ENCODE results near the gene GASK1A. TPM values are rescaled to one million over a fixed set of nuclear protein-coding genes. Genes with fewer than 3 reads are reported as not detected.

The GASK1A gene
- total and polyA plus RNA-seq, 2 donors: 1.0 to 1.5 TPM

DNA sequence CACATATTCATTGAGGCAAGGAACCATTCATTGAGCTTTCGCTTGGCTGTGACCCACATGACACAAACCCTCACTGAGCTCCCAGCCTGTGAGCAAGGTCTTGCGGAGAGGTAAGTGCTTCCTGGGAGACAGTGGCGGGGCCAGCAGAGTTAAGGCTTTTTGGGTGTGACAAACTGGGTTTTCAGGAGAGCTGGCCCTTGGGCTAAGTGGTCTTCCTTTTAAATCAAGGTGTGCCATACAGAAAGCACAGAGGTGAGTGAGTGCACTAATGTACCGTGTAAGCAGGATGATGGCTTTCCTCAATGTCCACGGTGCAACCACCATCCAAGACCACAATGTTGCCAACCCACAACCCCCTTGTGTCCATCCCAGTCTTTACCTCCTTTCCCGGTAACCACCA, 98.2 kb downstream of the GASK1A start:
- Histone ChIP-seq H3K27ac (ENCODE audit: low read depth in 1 of 2, low read length in 1 of 2) (no peak overlapping the region), H3K4me1 (ENCODE audit: control insufficient read depth in 2 of 2, insufficient read depth in 2 of 2, low read length in 2 of 2) (no peaks in the 10 kb centered on the region), H3K36me3 (ENCODE audit: control insufficient read depth in 2 of 2, insufficient read depth in 2 of 2, low read length in 1 of 2) (peaks cover 10 to 21% of the 10 kb centered on the region in 2 donors), H3K27me3 (ENCODE audit: control insufficient read depth in 2 of 2, insufficient read depth in 1 of 2, low read length in 1 of 2) (no peaks in the 10 kb centered on the region), H3K4me3 (ENCODE audit: low read length in 2 of 2) (no peak overlapping the region), H3K9me3 (ENCODE audit: control insufficient read depth in 2 of 2, insufficient read depth in 1 of 2, low read length in 1 of 2) (peaks cover 4 to 9% of the 10 kb centered on the region in 2 donors)
- no peak for DNase-seq (ENCODE audit: low read depth in 6 of 9, low spot score in 9 of 9)
- 98% methylated on average over 6 of the region's 6 CpGs for WGBS

DNA sequence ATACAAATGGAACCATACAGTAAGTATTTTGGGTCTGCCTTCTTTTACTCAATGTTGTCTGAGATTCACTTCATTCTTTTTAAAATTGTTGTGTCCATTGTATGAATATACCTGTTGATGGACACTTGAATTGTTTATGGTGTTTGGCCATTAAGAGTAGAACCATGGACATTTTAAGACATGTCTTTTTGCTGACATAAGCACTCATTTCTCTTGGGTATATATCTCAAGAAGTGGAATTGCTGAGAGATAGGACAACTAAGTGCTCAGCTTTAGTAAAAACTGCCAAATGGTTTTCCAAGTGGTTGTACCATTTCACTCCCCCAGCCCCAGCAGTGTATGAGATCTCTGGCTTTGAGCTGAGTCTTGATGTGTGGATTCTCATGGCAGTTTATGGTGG, 98.6 kb downstream of the GASK1A start:
- H3K27ac ChIP-seq (ENCODE audit: low read depth in 1 of 2, low read length in 1 of 2): no peak overlapping the region
- H3K9me3 ChIP-seq (ENCODE audit: control insufficient read depth in 2 of 2, insufficient read depth in 1 of 2, low read length in 1 of 2): peaks cover 7 to 9% of the 10 kb centered on the region in 2 donors
- no peaks in the 10 kb centered on the region for H3K27me3 ChIP-seq (ENCODE audit: control insufficient read depth in 2 of 2, insufficient read depth in 1 of 2, low read length in 1 of 2)
- DNase-seq (ENCODE audit: low read depth in 6 of 9, low spot score in 9 of 9): no peak
- H3K4me3 ChIP-seq (ENCODE audit: low read length in 2 of 2): no peak overlapping the region
- peaks cover 10 to 25% of the 10 kb centered on the region in 2 donors for H3K36me3 ChIP-seq (ENCODE audit: control insufficient read depth in 2 of 2, insufficient read depth in 2 of 2, low read length in 1 of 2)
- H3K4me1 ChIP-seq (ENCODE audit: control insufficient read depth in 2 of 2, insufficient read depth in 2 of 2, low read length in 2 of 2): no peaks in the 10 kb centered on the region

DNA sequence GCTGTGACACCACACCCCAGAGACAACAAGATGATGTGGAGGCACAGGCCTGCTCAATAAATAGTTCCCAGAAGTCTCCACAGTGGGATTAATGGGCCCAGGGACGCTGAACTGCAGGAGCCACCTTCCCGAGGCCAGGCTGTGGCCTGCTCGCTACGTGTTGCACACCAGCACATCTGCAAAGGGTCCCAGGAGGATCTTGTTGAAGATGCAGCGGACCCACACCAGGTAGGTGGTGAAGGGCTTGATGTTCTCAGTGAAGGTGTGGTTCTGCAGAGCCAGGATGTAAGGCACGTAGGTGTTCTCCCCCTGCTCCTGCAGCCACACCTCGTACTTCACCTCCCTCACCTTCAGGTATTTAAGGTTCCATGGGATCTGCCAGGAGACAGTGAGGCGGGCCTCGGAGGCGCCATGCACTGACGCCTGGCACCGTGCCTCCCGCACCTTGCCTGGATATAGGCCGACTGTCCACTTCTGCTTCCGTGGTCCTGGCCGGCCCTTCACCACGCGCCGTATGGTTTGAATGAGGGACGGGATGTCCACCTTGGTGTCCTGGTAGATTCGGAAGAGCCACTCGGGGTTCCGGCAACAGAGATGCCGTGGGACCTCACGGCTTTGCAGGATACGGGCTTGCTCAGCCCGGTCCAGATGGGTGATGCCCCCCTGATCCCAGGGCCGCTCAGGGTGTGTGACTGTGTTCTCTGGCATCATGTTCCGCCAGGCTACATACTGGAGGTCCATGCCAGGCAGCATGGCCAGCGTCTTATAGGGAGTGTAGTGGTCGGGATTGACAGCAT, 100.6 kb downstream of the GASK1A start:
- DNase-seq (ENCODE audit: low read depth in 6 of 9, low spot score in 9 of 9): no peak
- H3K4me3 ChIP-seq (ENCODE audit: low read length in 2 of 2): no peak overlapping the region
- 96% methylated on average over 31 of the region's 31 CpGs for WGBS
- peaks cover 10 to 25% of the 10 kb centered on the region in 2 donors for H3K36me3 ChIP-seq (ENCODE audit: control insufficient read depth in 2 of 2, insufficient read depth in 2 of 2, low read length in 1 of 2)
- H3K27me3 ChIP-seq (ENCODE audit: control insufficient read depth in 2 of 2, insufficient read depth in 1 of 2, low read length in 1 of 2): no peaks in the 10 kb centered on the region
- H3K4me1 ChIP-seq (ENCODE audit: control insufficient read depth in 2 of 2, insufficient read depth in 2 of 2, low read length in 2 of 2): no peaks in the 10 kb centered on the region
- H3K27ac ChIP-seq (ENCODE audit: low read depth in 1 of 2, low read length in 1 of 2): no peak overlapping the region
- H3K9me3 ChIP-seq (ENCODE audit: control insufficient read depth in 2 of 2, insufficient read depth in 1 of 2, low read length in 1 of 2): peaks cover 8 to 9% of the 10 kb centered on the region in 2 donors

DNA sequence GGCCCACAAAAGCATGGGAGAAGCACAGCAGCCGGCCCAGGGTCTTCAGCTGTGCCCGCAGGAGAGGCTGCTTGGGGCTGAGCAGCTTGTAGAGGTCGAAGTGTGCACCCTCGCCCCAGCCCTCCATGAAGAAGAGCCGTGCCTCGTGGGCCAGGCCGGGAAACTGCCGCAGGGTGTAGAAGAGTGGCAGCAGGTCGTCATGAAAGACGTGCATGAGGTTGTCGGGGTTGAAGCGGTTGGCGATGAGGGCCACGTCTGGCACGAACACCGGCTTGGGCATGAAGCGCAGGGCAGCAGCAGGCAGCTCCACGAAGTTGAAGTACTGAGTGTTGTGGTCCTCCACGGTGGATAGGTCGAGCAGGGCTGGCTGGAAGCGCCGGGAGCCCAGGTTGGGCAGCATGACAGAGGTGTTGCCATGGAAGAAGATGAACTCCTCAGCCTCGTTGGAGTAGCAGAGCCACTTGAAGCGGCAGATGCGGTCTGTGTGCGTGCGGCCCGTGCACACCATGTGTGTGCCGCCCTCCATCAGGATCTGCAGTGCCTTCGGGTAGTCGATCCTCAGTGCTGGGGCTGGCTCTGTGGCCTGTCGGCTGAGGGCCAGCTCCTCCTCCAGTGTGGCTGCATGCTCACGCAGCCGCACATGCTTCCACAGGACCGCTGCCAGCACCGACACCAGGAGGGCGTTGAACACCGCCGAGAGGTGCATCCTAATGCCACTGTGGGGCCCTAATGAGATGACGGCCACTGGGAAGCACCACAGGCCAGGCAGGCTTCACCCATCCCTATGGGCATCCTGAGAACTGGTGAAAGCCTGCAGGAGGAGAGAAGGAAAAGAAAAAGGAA, 101.8 kb downstream of the GASK1A start:
- Histone ChIP-seq H3K27me3 (ENCODE audit: control insufficient read depth in 2 of 2, insufficient read depth in 1 of 2, low read length in 1 of 2) (no peaks in the 10 kb centered on the region), H3K4me1 (ENCODE audit: control insufficient read depth in 2 of 2, insufficient read depth in 2 of 2, low read length in 2 of 2) (no peaks in the 10 kb centered on the region), H3K4me3 (ENCODE audit: low read length in 2 of 2) (no peak overlapping the region), H3K27ac (ENCODE audit: low read depth in 1 of 2, low read length in 1 of 2) (no peak overlapping the region), H3K9me3 (ENCODE audit: control insufficient read depth in 2 of 2, insufficient read depth in 1 of 2, low read length in 1 of 2) (peaks cover 8 to 9% of the 10 kb centered on the region in 2 donors), H3K36me3 (ENCODE audit: control insufficient read depth in 2 of 2, insufficient read depth in 2 of 2, low read length in 1 of 2) (peaks cover 10 to 25% of the 10 kb centered on the region in 2 donors)
- WGBS: 98% methylated on average over 40 of the region's 40 CpGs
- DNase-seq (ENCODE audit: low read depth in 6 of 9, low spot score in 9 of 9): no peak

DNA sequence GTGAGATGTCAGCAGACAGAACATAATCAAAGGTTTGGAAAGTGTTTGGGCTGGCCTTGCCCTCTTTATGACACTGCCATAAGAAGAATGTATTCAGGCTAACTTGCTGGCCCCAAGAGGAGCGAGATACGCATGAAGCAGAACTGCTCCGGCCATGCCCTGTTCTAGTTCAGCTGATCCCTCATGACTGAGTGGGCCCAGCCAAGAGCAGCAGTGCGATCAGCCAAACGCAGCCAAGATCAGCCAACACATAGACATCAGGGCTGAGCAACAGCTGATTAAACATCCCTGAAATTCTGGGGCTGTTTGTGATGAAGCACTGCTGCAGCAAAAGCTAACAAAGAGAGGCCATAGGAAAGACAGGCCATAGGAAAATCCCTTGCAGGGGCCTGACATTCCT, 102.7 kb downstream of the GASK1A start:
- H3K27ac ChIP-seq (ENCODE audit: low read depth in 1 of 2, low read length in 1 of 2): no peak overlapping the region
- DNase-seq (ENCODE audit: low read depth in 6 of 9, low spot score in 9 of 9): no peak
- no peaks in the 10 kb centered on the region for H3K4me1 ChIP-seq (ENCODE audit: control insufficient read depth in 2 of 2, insufficient read depth in 2 of 2, low read length in 2 of 2)
- no peak overlapping the region for H3K4me3 ChIP-seq (ENCODE audit: low read length in 2 of 2)
- peaks cover 10 to 25% of the 10 kb centered on the region in 2 donors for H3K36me3 ChIP-seq (ENCODE audit: control insufficient read depth in 2 of 2, insufficient read depth in 2 of 2, low read length in 1 of 2)
- WGBS: 98% methylated on average over 5 of the region's 5 CpGs
- no peaks in the 10 kb centered on the region for H3K27me3 ChIP-seq (ENCODE audit: control insufficient read depth in 2 of 2, insufficient read depth in 1 of 2, low read length in 1 of 2)
- peaks cover 8 to 9% of the 10 kb centered on the region in 2 donors for H3K9me3 ChIP-seq (ENCODE audit: control insufficient read depth in 2 of 2, insufficient read depth in 1 of 2, low read length in 1 of 2)

DNA sequence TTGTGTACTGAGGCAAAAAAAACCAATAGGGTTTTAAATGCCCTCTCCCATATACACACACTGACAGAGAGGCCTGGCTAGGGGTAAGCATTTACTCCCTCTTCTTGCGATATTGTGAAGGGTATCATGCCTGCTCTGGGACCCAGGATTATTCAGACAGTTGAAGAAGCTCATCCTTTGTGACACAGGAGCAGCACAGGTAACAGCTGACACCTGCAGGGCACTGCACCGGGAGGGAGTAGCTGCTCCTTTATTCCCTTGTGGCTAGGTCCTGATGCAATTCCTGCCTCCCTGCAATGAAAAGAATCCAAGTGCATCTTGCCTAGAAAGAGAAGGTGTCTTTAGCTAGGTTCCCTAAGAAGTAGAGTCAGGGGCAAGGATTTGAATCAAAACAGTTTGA, 103.3 kb downstream of the GASK1A start:
- Histone ChIP-seq H3K27ac (ENCODE audit: low read depth in 1 of 2, low read length in 1 of 2) (no peak overlapping the region), H3K9me3 (ENCODE audit: control insufficient read depth in 2 of 2, insufficient read depth in 1 of 2, low read length in 1 of 2) (peaks cover 8 to 9% of the 10 kb centered on the region in 2 donors), H3K27me3 (ENCODE audit: control insufficient read depth in 2 of 2, insufficient read depth in 1 of 2, low read length in 1 of 2) (no peaks in the 10 kb centered on the region), H3K4me1 (ENCODE audit: control insufficient read depth in 2 of 2, insufficient read depth in 2 of 2, low read length in 2 of 2) (no peaks in the 10 kb centered on the region), H3K4me3 (ENCODE audit: low read length in 2 of 2) (no peak overlapping the region), H3K36me3 (ENCODE audit: control insufficient read depth in 2 of 2, insufficient read depth in 2 of 2, low read length in 1 of 2) (peaks cover 10 to 23% of the 10 kb centered on the region in 2 donors)
- 100% methylated on average over 2 of the region's 2 CpGs for WGBS
- no peak for DNase-seq (ENCODE audit: low read depth in 6 of 9, low spot score in 9 of 9)

DNA sequence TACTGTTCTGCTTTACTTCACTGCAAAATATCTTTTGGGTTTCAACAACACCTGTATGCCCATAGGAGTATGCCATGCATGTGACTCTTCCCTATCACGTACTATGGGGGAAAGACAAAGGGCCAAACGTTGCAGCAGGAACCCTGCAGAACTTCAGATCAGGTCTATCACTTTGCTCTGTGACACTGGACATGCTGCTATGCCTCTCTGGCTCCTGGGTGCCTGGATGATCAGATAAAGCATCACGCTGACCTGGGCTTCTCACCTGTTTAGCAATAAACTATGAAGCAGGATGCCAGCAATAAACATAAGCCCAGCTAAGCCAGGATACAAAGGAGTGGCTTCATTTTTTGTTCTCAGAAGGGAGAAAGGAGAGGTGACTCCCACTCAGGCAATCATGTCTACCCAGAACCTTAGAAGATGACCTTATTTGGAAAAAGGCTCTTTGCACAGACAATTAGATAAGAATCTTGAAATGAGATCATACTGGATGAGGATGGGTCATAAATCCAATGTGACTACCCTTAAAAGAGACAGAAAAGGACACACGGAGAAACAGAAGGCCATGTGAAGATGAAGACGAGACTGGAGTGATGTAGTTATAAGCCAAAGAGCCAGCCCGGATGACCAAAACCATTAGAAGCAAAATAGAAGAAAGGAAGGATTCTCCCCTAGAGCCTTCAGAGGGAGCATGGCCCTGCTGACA, 107.5 kb downstream of the GASK1A start:
- Histone ChIP-seq H3K36me3 (ENCODE audit: control insufficient read depth in 2 of 2, insufficient read depth in 2 of 2, low read length in 1 of 2) (peaks cover 0 to 4% of the 10 kb centered on the region in 2 donors), H3K4me1 (ENCODE audit: control insufficient read depth in 2 of 2, insufficient read depth in 2 of 2, low read length in 2 of 2) (no peaks in the 10 kb centered on the region), H3K9me3 (ENCODE audit: control insufficient read depth in 2 of 2, insufficient read depth in 1 of 2, low read length in 1 of 2) (peaks cover 0 to 4% of the 10 kb centered on the region in 2 donors), H3K4me3 (ENCODE audit: low read length in 2 of 2) (no peak overlapping the region), H3K27ac (ENCODE audit: low read depth in 1 of 2, low read length in 1 of 2) (no peak overlapping the region), H3K27me3 (ENCODE audit: control insufficient read depth in 2 of 2, insufficient read depth in 1 of 2, low read length in 1 of 2) (no peaks in the 10 kb centered on the region)
- WGBS: 95% methylated on average over 6 of the region's 6 CpGs
- no peak for DNase-seq (ENCODE audit: low read depth in 6 of 9, low spot score in 9 of 9)

DNA sequence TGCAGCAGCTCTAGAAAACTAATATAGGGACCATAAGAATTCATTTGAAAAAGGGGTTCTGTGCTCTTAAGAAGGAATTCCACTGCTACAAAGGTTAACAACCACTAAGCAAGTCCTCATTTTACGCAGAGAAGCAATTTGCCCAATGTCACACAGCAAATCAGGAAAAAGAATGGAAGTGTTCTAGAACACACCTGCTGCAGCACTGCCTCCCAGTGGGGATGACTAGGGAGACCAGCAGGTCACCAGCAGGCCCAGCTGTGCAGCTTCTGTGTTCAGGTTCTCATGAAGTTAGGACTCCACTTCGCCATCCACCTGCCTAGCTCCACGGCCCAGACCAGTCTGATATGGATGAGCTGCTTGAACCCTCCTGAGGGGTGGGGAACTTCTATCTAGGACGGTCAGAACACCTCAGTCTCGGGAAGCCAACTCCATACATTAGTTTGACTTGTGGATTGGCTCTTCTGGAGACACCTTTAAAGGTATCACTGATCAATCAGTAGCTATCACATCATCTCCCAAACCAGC, 108.2 kb downstream of the GASK1A start:
- DNase-seq (ENCODE audit: low read depth in 6 of 9, low spot score in 9 of 9): peak in 1 of 9 donors; percentile 45
- 96% methylated on average over 5 of the region's 5 CpGs for WGBS

More for the DNA sequence above, 108.2 kb downstream of the GASK1A start:
- no peaks in the 10 kb centered on the region for H3K27me3 ChIP-seq (ENCODE audit: control insufficient read depth in 2 of 2, insufficient read depth in 1 of 2, low read length in 1 of 2)
- no peak overlapping the region for H3K27ac ChIP-seq (ENCODE audit: low read depth in 1 of 2, low read length in 1 of 2)
- no peak overlapping the region for H3K4me3 ChIP-seq (ENCODE audit: low read length in 2 of 2)
- no peaks in the 10 kb centered on the region for H3K4me1 ChIP-seq (ENCODE audit: control insufficient read depth in 2 of 2, insufficient read depth in 2 of 2, low read length in 2 of 2)
- H3K9me3 ChIP-seq (ENCODE audit: control insufficient read depth in 2 of 2, insufficient read depth in 1 of 2, low read length in 1 of 2): peaks cover 0 to 4% of the 10 kb centered on the region in 2 donors
- H3K36me3 ChIP-seq (ENCODE audit: control insufficient read depth in 2 of 2, insufficient read depth in 2 of 2, low read length in 1 of 2): peaks cover 0 to 4% of the 10 kb centered on the region in 2 donors
